ENCODE results near the gene GNRHR.
"Not testable (repeated sequence)": the region's sequence is repeated elsewhere in the genome, so short reads cannot be mapped to it uniquely, and the experiment has no call there.

The GNRHR gene

GRCh38 chr4:67727124-67727850 lies 26.9 kb downstream of the GNRHR start:
- DNase-seq (ENCODE audit: low spot score) = no peak

- no peak for DNase-seq (ENCODE audit: low spot score)
Observed at GRCh38 chr4:67725981-67726380, 28.2 kb downstream of the GNRHR start.

GRCh38 chr4:67725132-67725531 lies 29.1 kb downstream of the GNRHR start:
- DNase-seq (ENCODE audit: low spot score) = no peak

GRCh38 chr4:67723949-67724348 lies 30.2 kb downstream of the GNRHR start:
- DNase-seq (ENCODE audit: low spot score) = no peak

GRCh38 chr4:67723341-67723740 lies 30.8 kb downstream of the GNRHR start:
- DNase-seq (ENCODE audit: low spot score) = no peak

GRCh38 chr4:67721770-67722597 lies 32.2 kb downstream of the GNRHR start:
- DNase-seq (ENCODE audit: low spot score) = peak; percentile 20

- DNase-seq (ENCODE audit: low spot score) = no peak
Observed at GRCh38 chr4:67721315-67721769, 32.8 kb downstream of the GNRHR start.

GRCh38 chr4:67719953-67720617 lies 34.1 kb downstream of the GNRHR start:
- no peak for DNase-seq (ENCODE audit: low spot score)

- DNase-seq (ENCODE audit: low spot score) = no peak
Observed at GRCh38 chr4:67718848-67719247, 35.3 kb downstream of the GNRHR start.

GRCh38 chr4:67717586-67717985 lies 36.6 kb downstream of the GNRHR start:
- no peak for DNase-seq (ENCODE audit: low spot score)

GRCh38 chr4:67714955-67715354 lies 39.2 kb downstream of the GNRHR start:
- DNase-seq (ENCODE audit: low spot score) = no peak

GRCh38 chr4:67714248-67714583 lies 40.0 kb downstream of the GNRHR start:
- DNase-seq (ENCODE audit: low spot score) = no peak

- no peak for DNase-seq (ENCODE audit: low spot score)
Observed at GRCh38 chr4:67713529-67714247, 40.5 kb downstream of the GNRHR start.

- no peak for DNase-seq (ENCODE audit: low spot score)
Observed at GRCh38 chr4:67712650-67713528, 41.3 kb downstream of the GNRHR start.

GRCh38 chr4:67712000-67712625 lies 42.1 kb downstream of the GNRHR start:
- no peak for DNase-seq (ENCODE audit: low spot score)

GRCh38 chr4:67706682-67707081 lies 47.5 kb downstream of the GNRHR start:
- not testable (repeated sequence) for DNase-seq (ENCODE audit: low spot score)

GRCh38 chr4:67704843-67705242 lies 49.3 kb downstream of the GNRHR start:
- no peak for DNase-seq (ENCODE audit: low spot score)

GRCh38 chr4:67702166-67702565 lies 52.0 kb downstream of the GNRHR start:
- DNase-seq (ENCODE audit: low spot score) = no peak

- DNase-seq (ENCODE audit: low spot score) = no peak
Observed at GRCh38 chr4:67701517-67701850, 52.7 kb downstream of the GNRHR start.

GRCh38 chr4:67700738-67701516 lies 53.3 kb downstream of the GNRHR start, which contains the start of gene UBA6:
Gene UBA6, minus strand, starts transcription at chr4:67701155. Its CDS starts 36 bp downstream, at chr4:67701119.
- peak; percentile 95 for DNase-seq (ENCODE audit: low spot score)
